OCI-LY3 (cell line): Measurements from ENCODE around the gene CDH4.

ENCODE experiments used
- H2AFZ ChIP-seq: fragments of 200-600, 300-600 bp; shearing (Covaris generic); 2 replicates; pipeline ENCODE4 v1.6.0; 2014; ENCODE audit warnings: antibody characterized with exemption, low read depth, low read length
- H3K27ac ChIP-seq: fragments of 200-600, 300-600 bp; sonication (generic); 2 replicates; pipeline ENCODE4 v1.5.1; 2014; ENCODE audit warnings: mild to moderate bottlenecking, low read length, moderate library complexity, mixed read lengths
- H3K27me3 ChIP-seq: fragments of 200-600, 300-600 bp; sonication (generic); 2 replicates; pipeline ENCODE4 v1.6.1; 2014; ENCODE audit warnings: low read depth, low read length, mixed read lengths
- H3K36me3 ChIP-seq: fragments of 200-600, 300-600 bp; sonication (generic); replicated peaks from 2 replicates; pipeline ENCODE3; 2014; ENCODE audit warnings: low read depth, low read length, mixed read lengths
- H3K4me1 ChIP-seq: fragments of 300-600, 200-600 bp; sonication (generic); 2 replicates; pipeline ENCODE4 v1.6.1; 2014; ENCODE audit warnings: low read length, mixed read lengths
- H3K4me2 ChIP-seq: fragments of 200-600, 300-600 bp; sonication (generic); 2 replicates; pipeline ENCODE4 v1.6.1; 2014; ENCODE audit warnings: low read length, mixed read lengths
- H3K4me3 ChIP-seq: fragments of 300-600, 200-600 bp; sonication (generic); 2 replicates; pipeline ENCODE4 v1.5.1; 2014; ENCODE audit warnings: antibody characterized with exemption, mild to moderate bottlenecking, low read length, moderate library complexity
- H3K79me2 ChIP-seq: fragments of 300-600, 200-600 bp; shearing (Covaris generic); 2 replicates; pipeline ENCODE4 v1.6.1; 2014; ENCODE audit warnings: mild to moderate bottlenecking, low read length, mixed read lengths
- H3K9ac ChIP-seq: fragments of 300-600, 200-600 bp; shearing (Covaris generic); 2 replicates; pipeline ENCODE4 v1.6.0; 2014; ENCODE audit warnings: mild to moderate bottlenecking, low read length, moderate library complexity
- H3K9me3 ChIP-seq: fragments of 200-600, 300-600 bp; shearing (Covaris generic); 2 replicates; pipeline ENCODE4 v1.6.1; 2014; ENCODE audit warnings: low read length, mixed read lengths; ENCODE audit not compliant: insufficient read depth
- H4K20me1 ChIP-seq: fragments of 200-600, 300-600 bp; sonication (generic); 2 replicates; pipeline ENCODE4 v1.6.1; 2016; ENCODE audit warnings: low read length, mixed read lengths; ENCODE audit not compliant: insufficient read depth
- CTCF ChIP-seq: fragments of 200-600, 300-600 bp; sonication (generic); IDR thresholded peaks from 2 replicates; pipeline ENCODE4 v1.5.1; 2014; ENCODE audit warnings: antibody characterized with exemption, low read length, low read depth
- EZH2phosphoT487 ChIP-seq: fragments of 200-600 bp; shearing (Covaris generic); IDR thresholded peaks from 2 replicates; pipeline ENCODE4 v1.6.1; 2018; ENCODE audit warnings: antibody characterized with exemption, mixed run types, low read depth

The CDH4 gene

GRCh38 chr20:61611401-61612180, 359.5 kb downstream of the CDH4 start:
- Histone ChIP-seq H4K20me1 (no peaks in the 10 kb centered on the region; the same call in 1 of the 2 replicates), H3K4me2 (no peak overlapping the region), H2AFZ (no peak overlapping the region), H3K27ac (no peak overlapping the region), H3K4me1 (no peaks in the 10 kb centered on the region), H3K79me2 (no peaks in the 10 kb centered on the region), H3K27me3 (no peaks in the 10 kb centered on the region), H3K9ac (no peak overlapping the region), H3K4me3 (no peak overlapping the region), H3K36me3 (no peaks in the 10 kb centered on the region), H3K9me3 (no peaks in the 10 kb centered on the region)
- TF ChIP-seq EZH2phosphoT487 (no peak), CTCF (no peak)

GRCh38 chr20:61613917-61614705, 362.1 kb downstream of the CDH4 start:
- Histone ChIP-seq H3K27me3 (no peaks in the 10 kb centered on the region), H3K27ac (no peak overlapping the region), H4K20me1 (no peaks in the 10 kb centered on the region; the same call in 1 of the 2 replicates), H3K79me2 (no peaks in the 10 kb centered on the region), H3K9me3 (no peaks in the 10 kb centered on the region), H3K4me3 (no peak overlapping the region), H3K4me2 (no peak overlapping the region), H3K9ac (no peak overlapping the region), H3K4me1 (no peaks in the 10 kb centered on the region), H2AFZ (no peak overlapping the region), H3K36me3 (no peaks in the 10 kb centered on the region)
- TF ChIP-seq EZH2phosphoT487: no peak

GRCh38 chr20:61614706-61615100, 362.6 kb downstream of the CDH4 start:
- Histone ChIP-seq H3K9me3 (no peaks in the 10 kb centered on the region), H3K4me1 (no peaks in the 10 kb centered on the region), H3K9ac (no peak overlapping the region), H3K27me3 (no peaks in the 10 kb centered on the region), H3K36me3 (no peaks in the 10 kb centered on the region), H3K4me3 (no peak overlapping the region), H3K79me2 (no peaks in the 10 kb centered on the region), H3K27ac (no peak overlapping the region), H3K4me2 (no peak overlapping the region), H2AFZ (no peak overlapping the region), H4K20me1 (no peaks in the 10 kb centered on the region; the same call in 1 of the 2 replicates)
- TF ChIP-seq EZH2phosphoT487 (no peak), CTCF (no peak)

- no peaks in the 10 kb centered on the region for H4K20me1 ChIP-seq
- H2AFZ ChIP-seq: no peak overlapping the region
- no peaks in the 10 kb centered on the region for H3K79me2 ChIP-seq
- H3K9me3 ChIP-seq: no peaks in the 10 kb centered on the region
- no peak overlapping the region for H3K4me2 ChIP-seq
- H3K4me3 ChIP-seq: no peak overlapping the region
- H3K27me3 ChIP-seq: no peaks in the 10 kb centered on the region
- no peak overlapping the region for H3K9ac ChIP-seq
- H3K4me1 ChIP-seq: no peaks in the 10 kb centered on the region
- TF ChIP-seq EZH2phosphoT487: no peak
- no peak for TF ChIP-seq CTCF
- H3K27ac ChIP-seq: no peak overlapping the region
- H3K36me3 ChIP-seq: no peaks in the 10 kb centered on the region
These were observed 363.7 kb downstream of the CDH4 start for GRCh38 chr20:61615806-61616205.
